GM20000 (cell line): ENCODE measurements around the gene RNU6-1.
A peak's percentile ranks its signal among the peaks of the same experiment; 100 is the strongest.

Source experiments
- DNase-seq: peaks from one replicate; pipeline ENCODE4 v3.0.0; 2012; ENCODE audit warnings: low spot score
- TF ChIP-seq, protein P1 (sequence below): IDR thresholded peaks from 2 replicates; pipeline ENCODE4 v1.5.1; 2012; ENCODE audit warnings: mild to moderate bottlenecking, control low read depth; ENCODE audit errors: extremely low read depth, missing control alignments

The RNU6-1 gene

DNA sequence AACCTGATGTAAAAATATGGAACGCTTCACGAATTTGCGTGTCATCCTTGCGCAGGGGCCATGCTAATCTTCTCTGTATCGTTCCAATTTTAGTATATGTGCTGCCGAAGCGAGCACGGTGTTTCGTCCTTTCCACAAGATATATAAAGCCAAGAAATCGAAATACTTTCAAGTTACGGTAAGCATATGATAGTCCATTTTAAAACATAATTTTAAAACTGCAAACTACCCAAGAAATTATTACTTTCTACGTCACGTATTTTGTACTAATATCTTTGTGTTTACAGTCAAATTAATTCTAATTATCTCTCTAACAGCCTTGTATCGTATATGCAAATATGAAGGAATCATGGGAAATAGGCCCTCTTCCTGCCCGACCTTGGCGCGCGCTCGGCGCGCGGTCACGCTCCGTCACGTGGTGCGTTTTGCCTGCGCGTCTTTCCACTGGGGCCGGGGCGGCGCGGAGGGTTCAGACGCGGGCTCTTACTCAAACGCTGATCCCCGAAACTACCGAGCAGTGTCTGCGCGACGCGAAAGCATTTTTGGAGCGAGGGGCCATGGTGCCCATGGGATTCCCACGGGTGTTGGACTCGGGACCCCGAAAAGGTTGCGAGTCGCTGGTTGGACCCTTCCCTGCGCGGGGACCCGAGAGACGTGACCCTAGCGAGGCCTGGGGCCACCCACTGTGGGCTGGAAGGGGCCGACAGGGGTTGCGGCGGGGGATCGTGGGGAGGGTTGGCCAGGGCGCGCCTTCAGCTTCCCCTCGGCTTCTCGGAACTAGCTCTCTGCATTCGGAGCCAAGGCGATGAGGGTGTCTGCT is at the start of gene RNU6-1:
RNU6-1 (minus strand) TSS at position 117 of the 820 bp plus-strand sequence.
- peak; percentile 92 for DNase-seq
- TF ChIP-seq, protein P1, sequence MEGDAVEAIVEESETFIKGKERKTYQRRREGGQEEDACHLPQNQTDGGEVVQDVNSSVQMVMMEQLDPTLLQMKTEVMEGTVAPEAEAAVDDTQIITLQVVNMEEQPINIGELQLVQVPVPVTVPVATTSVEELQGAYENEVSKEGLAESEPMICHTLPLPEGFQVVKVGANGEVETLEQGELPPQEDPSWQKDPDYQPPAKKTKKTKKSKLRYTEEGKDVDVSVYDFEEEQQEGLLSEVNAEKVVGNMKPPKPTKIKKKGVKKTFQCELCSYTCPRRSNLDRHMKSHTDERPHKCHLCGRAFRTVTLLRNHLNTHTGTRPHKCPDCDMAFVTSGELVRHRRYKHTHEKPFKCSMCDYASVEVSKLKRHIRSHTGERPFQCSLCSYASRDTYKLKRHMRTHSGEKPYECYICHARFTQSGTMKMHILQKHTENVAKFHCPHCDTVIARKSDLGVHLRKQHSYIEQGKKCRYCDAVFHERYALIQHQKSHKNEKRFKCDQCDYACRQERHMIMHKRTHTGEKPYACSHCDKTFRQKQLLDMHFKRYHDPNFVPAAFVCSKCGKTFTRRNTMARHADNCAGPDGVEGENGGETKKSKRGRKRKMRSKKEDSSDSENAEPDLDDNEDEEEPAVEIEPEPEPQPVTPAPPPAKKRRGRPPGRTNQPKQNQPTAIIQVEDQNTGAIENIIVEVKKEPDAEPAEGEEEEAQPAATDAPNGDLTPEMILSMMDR, result no peak

DNA sequence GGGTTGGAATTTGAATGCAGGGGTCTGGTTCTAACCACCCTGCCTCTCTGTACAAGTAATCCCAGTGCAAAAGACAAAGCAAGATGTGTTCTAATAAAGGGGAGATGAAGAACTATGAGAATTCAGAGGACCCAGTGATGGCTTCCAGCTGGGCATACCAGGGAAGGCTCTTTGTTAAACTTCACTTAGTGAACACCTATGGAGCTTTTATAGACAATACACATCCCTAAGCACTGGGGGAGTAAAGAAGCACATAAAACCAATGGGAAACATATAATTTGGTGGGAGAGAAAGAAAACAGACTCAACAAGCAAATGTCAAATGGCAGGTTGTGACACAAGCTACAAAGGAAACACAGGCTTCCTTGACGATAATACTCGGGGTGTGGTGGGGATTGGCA is 47.9 kb upstream of the RNU6-1 start:
- DNase-seq, result no peak
- TF ChIP-seq, protein P1, result no peak

DNA sequence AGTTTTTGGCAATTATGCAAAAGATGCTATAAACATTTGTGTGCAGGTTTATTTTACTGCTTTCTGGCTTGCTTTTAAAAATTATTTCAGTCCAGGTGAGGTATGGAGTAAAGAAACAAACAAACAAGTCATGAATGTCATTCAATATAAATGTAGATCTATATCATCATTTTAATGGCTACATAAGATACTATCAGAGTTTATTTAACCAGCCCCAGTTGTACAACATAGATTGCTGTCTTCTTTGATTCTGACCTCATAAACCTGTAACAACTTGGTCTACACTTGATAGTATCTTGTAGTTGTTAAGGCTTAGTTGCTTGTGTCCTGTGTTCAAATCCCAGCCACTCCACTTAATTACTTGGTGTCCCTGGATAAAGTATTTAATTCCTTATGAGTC is 46.0 kb upstream of the RNU6-1 start:
- DNase-seq, result no peak
- TF ChIP-seq, protein P1, result no peak

DNA sequence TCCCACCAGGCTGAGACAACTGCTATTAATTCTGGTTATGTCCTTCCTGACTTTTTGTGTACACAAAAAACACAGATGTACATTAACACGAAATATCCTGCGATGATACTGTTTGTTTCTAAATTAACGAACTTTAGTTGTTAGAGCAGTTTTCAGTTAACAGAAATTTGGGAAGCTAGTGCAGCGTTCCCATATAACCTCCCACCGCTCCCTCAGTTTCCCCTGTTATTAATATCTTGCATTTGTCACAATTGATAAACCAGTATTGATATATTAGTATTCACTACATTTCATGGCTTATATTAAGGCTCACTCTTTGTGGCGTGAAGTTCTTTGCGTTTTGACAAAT is 45.3 kb upstream of the RNU6-1 start:
- no peak for DNase-seq
- TF ChIP-seq, protein P1, result no peak

DNA sequence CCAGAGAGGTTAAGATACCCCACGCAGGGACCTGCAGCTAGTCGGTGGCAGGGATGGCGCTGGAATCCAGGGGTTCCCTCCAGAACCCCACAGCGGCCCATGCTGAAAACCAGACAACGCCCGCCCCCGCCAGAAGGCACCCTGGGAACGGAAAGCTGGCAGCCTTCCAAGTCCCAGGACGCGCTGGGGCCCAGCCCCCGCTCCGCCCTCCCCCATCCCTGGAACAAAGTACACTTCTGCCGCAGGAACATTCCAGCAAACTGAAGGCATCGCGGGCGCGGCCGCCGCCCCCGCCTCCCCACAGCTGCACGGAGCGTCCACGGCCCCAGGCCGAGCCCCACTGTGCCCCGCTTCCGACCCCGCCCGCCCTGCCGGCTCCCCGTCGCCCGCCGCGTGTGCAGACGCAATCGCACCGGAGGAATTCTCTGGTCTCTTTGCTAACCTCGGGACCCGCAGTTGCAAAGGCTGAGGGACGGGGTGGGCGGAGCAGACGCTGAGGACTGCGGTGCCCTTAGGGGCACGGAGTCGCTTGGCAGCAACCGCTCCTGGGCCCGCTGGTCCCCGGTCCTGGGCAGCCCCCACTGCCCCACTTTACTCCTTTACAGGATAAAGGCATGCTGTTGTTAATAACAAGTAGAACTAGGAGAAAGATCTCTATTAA is 44.8 kb upstream of the RNU6-1 start:
- TF ChIP-seq, protein P1, result no peak
- peak; percentile 59 for DNase-seq

DNA sequence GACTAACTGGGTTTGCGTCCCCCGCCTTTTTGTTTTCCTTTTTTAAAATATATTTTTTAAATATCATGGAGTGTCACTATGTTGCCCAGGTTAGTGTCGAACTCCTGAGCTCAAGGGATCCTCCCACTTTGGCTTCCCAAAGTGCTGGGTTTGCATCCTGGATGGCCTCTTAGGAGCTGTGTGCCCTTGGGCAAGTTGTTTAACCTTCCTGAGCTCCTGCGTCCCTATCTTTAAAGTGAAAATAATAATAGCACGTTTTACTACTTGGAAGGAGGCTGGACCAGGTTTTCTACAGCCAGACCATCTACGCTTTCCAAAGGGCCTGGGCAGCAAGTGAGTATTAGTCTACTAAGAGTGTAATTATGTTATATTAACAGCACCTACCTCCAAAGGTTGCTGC is 44.2 kb upstream of the RNU6-1 start:
- no peak for DNase-seq
- TF ChIP-seq, protein P1, result no peak

DNA sequence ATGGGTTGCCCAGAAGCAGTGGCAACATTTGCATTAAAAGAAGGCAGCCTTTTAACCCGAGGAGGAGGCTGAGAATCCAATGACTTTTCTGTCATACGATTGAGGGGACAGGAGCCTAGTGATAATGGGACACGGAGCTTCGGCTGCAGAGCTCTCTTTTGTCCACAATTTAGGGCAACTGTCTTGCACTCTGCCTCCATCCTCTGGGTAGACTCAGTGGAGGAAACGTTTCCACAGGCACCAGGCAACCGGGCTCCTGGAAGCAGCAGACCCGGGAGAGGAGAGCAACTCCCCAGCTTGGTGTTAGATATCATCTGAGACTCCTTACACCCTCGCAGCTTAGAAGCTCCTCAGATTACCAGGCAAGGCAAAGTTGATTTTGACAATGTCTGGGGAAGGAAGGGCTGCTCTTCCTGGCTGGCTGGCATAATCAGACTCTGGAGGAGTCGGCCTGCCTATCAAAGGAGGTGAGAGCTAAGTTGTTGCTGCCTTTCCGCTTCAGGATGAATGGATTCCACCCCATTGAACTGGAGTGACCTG is 43.5 kb upstream of the RNU6-1 start:
- no peak for DNase-seq
- TF ChIP-seq, protein P1, result no peak
